NB4 (cell line): ENCODE results near the gene KCND1.
A peak's percentile ranks its signal among the peaks of the same experiment; 100 is the strongest.

ENCODE experiments used
- CTCF ChIP-seq: IDR thresholded peaks from one replicate; pipeline ENCODE4 v1.5.1; 2012; ENCODE audit warnings: low read depth, low read length
- MAX ChIP-seq: IDR thresholded peaks from 2 replicates; pipeline ENCODE4 v1.6.1; 2011; ENCODE audit warnings: low read depth, low read length
- POLR2A ChIP-seq: IDR thresholded peaks from 2 replicates; pipeline ENCODE4 v1.6.1; 2011; ENCODE audit warnings: mild to moderate bottlenecking; ENCODE audit not compliant: insufficient read length; ENCODE audit errors: extremely low read depth

GRCh38 chrX:48911412-48912182 is 60.0 kb downstream of the KCND1 start, which contains the start of gene SLC35A2:
- TF ChIP-seq CTCF (no peak), POLR2A (peak; percentile 44), MAX (peak; percentile 38; the same call in 1 of the 2 replicates)
